K562 (cell line): Measurements from ENCODE around the gene ZDHHC20.

Experiments
- NCOA2 ChIP-seq, 2 experiments: fragments of 450-650 bp; IDR thresholded peaks; 2 replicates each; pipeline ENCODE4 v1.6.1; 2018; ENCODE audit warnings: mild to moderate bottlenecking in 2 of 2, moderate library complexity in 1 of 2; ENCODE audit not compliant: partially characterized antibody in 2 of 2
- NCOA6 ChIP-seq: fragments of 450-650 bp; IDR thresholded peaks from 2 replicates; pipeline ENCODE4 v1.6.1; 2017; ENCODE audit warnings: mild to moderate bottlenecking
- NFATC3 ChIP-seq: fragments of 450-650 bp; IDR thresholded peaks from 2 replicates; pipeline ENCODE4 v1.6.1; 2017; ENCODE audit warnings: mild to moderate bottlenecking
- NR1H2 ChIP-seq: sonication (generic); formaldehyde crosslinking; IDR thresholded peaks from 2 replicates; pipeline ENCODE4 v1.4.0; 2020; ENCODE audit warnings: mild to moderate bottlenecking, missing genetic modification reagents
- PCBP1 ChIP-seq: fragments of 200-400 bp; formaldehyde crosslinking; IDR thresholded peaks from 2 replicates; pipeline ENCODE4 v1.6.1; 2018; ENCODE audit warnings: mild to moderate bottlenecking, low read depth, low read length; ENCODE audit not compliant: poor library complexity, severe bottlenecking
- POLR2AphosphoS5 ChIP-seq: IDR thresholded peaks from 2 replicates; pipeline ENCODE4 v1.6.1; 2011; ENCODE audit warnings: mild to moderate bottlenecking, low read depth, low read length, moderate library complexity; ENCODE audit not compliant: control insufficient read depth, insufficient read depth

DNA sequence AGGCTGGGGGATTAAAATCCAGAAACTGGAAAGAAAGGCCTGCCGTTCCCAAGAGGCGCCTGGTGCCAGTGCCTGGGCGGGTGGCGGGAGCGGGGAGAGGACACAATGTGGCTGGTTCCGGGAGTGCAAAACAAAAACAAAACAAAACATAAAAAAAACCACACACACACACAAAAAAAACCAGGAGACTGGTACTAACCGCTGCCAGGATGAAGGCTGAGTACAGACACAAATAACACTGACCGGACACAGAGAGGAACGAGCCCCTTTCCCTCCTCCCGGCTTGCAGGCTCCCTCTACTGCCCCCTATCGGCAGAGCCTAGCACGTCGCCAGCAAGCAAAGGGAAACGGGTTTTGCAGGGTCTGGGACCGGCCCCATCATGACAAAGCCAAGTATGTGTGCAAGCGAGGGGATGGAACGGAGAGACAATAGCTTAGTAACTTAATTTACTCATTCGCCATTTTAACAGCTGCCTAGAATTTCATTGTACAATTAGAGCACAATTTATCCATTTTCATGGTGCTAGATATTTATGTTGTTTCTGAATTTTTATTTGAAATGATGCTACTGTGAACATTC lies 17.9 kb upstream of the ZDHHC20 start:
- TF ChIP-seq NCOA2 (IDR thresholded peaks at IDR 0.05; ENCODE audit: partially characterized antibody in 2 of 2) = no peak
- no peak for TF ChIP-seq NR1H2
- no peak for TF ChIP-seq PCBP1
- TF ChIP-seq POLR2AphosphoS5 = no peak
- no peak for TF ChIP-seq NCOA6
- no peak for TF ChIP-seq NFATC3
